GM18861 (cell line): ENCODE measurements around the gene MME.

Source experiments
- ATAC-seq: cut with Tn5 transposase; IDR thresholded peaks from one replicate; pipeline ENCODE4 v1.9.1; 2021; ENCODE audit not compliant: unreplicated experiment

The MME gene

DNA sequence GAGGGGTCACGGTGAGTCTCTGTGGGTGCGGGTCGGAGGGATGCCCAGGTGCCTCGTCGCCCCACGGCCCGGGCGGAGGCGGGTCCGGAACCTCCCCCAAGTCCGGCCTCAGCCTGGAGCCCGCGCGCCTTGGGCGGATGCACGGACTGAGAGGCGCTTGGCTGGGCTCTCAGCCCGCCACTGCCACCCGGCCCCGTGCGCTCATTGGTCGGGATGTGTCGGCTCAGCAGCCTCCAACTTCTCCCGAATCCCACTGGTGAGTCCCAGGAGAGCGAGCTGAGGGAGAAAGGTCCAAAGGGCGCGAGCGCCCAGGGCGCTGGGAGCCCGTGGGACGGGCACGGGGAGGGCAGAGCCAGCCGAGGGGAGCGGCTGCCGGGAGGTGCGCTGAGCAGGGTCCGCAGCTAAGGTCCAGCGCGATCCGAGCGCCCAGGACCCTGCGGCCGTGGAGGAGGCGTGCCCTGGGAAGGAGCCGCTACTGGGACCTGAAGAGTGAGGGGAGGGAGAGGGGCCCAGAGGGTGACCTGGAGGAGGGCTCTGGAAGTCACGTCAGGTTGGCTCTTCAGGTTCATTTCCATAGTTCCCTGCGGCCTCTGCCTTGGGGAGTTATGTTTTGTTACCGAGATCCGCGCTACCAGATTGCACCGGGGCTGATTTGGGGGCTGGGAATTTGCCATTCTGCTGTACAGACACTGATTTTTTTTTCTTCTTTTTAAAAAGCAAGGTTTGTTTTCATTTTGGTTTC is at the start of gene MME:
MME (plus strand) TSS at position 574 of the 742 bp plus-strand sequence. CDS start 3,849 bp downstream, outside the sequence.
- no peak for ATAC-seq

DNA sequence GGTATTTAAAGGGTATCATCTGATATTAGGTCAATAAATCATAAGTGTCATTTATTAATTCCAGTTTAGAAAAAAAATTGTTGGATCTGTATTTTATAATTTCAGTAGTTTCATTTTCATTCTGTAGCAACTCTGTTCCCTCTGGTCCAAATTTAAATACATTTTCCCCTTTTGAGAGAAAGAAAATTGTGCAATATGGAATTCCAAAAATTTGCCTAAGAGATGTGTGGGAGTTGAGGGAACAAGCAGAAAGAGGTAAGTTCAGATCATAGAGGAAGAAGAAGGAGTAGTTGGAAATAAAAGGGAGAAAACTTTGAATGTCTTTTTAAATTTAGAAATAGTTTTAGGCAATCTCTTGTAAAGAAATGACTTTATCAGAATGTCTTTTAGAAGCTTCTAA is 48.9 kb upstream of the MME start:
- no peak for ATAC-seq

DNA sequence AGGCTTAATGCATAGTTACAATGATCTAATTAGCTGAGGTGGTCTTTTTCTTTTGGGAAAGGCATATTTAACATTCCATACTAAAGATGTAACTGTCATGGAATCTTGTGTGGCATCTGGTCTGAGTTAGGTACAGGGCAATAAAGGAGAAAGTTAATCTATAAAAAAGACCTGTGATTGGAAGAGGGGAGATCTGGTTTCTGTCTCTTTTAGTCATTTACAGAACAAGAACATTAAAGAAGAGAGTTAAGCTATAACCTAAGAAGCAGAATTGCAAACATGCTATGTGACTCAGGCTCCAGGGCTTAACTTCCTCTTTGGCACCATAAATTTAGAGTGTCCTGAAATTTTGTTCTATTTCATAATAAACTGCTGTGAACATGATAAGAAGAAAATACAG is 47.2 kb upstream of the MME start:
- no peak for ATAC-seq

DNA sequence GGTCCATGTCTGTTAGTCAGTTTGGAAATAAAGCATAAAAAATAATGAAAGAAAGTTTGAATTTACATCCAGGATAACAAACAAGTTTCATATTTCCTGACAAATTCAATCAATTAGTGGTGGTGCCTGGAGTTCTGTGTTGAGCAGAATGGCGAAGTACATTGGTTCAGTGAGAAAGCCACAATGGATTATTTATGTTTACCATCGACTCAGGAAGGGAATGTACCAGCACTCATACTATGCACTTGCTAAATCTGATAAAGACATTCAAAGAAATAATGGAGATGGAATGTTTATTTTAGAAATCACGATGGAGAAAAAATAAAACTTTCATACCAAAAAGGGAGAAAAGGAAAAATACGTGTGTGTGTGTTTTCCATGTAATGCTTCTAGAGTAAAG is 45.3 kb upstream of the MME start:
- no peak for ATAC-seq

DNA sequence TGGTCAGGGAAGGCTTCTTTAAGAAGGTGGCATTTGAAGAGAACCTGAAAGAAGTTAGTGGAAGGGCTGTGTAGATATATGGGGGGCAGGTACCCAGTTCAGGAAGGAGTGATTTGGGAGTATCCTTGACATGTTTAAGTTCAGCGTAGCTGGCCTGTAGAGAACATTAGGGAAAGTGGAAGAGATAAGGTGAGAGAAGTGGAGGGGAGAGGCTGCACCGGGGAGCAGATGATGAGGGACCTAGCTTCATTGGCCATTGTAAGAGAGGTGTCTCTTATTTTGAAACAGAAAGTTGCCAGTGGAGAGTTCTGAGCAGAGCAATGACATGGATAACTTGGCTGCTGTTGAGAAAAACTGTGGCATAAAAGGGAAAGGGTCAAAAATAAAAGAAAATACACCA is 44.6 kb upstream of the MME start:
- no peak for ATAC-seq

DNA sequence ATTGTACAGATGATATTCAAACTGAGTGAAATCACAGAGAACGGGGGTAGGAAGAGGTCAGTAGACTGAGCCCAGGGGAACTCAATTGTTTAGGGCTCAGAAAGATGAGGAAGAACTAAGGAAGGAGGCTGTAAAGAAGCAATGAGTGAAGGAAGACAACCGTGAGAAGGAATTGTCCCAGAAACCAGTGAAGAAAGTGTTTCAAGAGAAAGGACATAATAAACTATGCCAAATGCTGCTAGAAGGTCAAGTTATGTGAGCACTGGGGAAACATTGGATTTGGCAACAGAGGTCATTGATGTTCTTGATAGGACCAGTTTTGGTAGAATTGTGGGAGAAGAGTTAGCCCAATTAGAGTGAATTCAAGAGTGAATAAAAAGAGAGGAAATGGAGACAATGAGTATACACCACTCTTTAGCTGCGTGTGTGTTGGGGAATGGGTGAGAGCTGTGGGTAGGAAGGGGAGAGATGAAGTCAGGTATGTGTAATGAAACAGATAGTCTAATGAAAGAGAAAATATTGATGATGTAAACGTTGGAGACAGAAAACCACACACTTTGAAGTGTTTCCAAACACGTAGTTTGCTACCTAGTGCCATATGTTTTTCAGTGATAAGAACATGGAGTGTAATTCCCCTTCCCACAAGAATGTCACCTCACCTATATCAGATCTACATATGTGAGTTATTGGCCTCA is 42.5 kb upstream of the MME start:
- no peak for ATAC-seq

DNA sequence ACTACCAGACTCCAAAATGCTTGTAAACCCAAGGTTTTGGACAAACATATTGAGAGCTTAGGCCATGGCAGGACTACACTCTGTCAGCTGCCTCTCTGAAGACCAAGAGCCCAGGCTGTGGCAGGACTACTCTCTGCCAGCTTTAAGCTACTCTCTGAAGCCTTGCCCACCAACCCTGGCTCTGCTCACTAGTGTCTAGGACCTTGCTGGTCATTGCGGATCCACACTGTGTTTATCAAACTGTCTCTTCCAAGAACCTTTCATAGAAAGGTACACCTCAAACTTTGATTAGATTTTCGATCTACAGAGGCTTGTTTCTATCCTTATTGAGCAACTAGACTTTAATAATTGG is 41.9 kb upstream of the MME start:
- ATAC-seq = no peak

DNA sequence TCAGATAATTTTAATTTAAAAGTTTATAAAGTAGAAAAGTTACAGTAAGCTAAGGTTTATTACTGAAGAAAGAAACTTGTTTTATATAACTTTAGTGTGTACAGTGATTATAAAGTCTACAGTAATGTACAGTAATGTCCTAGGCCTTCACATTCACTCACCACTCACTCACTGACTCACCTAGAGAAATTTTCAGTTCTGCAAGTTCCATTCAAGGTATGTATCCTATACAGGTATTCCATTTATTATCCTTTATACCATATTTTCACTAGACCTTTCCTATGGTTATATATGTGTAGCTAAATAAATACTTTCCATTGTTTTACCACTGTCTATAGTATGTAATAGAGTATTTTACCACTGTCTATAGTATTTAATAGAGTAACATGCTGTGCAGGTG is 33.2 kb upstream of the MME start:
- no peak for ATAC-seq

DNA sequence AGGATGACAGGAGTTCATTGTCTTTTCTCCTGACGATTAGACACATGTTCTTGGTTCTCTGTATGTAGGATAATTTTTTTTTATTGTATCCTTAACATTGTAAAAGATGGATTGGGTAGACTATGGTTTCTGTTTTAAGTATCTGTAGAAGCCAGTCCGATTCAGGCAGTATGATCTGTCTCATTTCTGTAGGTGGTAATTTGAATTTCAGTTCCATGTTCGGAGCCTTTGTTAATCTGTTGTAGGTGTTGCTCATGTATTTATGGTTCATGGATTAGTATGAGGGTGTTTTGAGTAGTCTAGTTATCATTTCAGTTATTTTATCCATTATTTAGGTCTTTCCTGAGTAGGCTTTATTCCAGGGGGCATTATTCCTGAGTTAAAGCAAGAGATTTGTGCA is 32.4 kb upstream of the MME start:
- ATAC-seq = no peak

DNA sequence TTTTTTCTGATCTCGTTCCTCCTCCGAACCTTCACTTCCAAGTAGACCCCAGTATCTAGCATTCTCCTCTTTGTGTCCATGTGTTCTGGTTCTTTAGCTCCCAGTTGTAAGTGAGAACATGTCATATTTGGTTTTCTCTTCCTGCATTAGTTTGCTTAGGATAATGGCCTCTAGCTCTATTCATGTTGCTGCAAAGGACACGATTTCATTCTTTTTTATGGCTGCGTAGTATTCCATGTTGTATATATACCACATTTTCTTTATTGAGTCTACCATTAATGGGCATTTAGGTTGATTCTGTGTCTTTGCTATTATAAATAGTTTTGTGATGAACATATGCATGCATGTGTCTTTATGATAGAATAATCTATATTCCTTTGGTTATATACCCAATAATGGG is 30.2 kb upstream of the MME start:
- ATAC-seq = no peak

DNA sequence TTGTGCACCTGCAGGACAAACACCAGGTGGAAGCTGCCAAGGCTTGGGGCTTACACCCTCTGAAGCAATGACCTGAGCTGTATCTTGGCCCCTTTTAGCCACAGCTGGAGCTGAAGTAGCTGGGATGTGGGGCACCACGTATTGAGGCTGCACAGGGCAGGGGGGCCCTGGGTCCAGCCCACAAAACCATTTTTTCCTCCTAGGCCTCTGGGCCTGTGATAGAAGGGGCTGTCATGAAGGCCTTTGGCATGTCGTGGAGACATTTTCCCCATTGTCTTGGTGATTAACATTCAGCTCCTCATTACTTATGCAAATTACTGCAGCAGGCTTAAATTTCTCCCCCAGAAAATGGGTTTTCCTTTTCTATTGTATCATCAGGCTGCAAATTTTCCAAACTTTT is 27.6 kb upstream of the MME start:
- no peak for ATAC-seq

DNA sequence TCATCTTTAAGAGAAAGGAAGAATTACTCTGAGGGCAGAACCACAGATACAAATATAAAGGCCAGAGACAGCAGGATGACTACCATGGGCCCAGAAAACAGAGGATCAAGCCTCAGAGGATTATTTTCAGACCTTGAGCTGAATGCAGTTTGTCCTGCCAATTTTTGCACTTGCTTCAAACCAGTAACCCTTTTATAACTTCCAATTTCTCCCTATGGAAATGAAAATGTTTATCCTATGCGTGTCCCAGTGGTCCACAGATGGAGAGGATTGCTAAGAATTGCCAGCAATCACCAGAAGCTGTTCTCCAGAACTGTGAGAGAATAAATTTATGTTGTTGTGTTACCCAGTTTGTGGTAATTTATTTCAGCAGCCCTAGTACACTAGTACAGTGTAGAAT is 26.4 kb upstream of the MME start:
- ATAC-seq = no peak

DNA sequence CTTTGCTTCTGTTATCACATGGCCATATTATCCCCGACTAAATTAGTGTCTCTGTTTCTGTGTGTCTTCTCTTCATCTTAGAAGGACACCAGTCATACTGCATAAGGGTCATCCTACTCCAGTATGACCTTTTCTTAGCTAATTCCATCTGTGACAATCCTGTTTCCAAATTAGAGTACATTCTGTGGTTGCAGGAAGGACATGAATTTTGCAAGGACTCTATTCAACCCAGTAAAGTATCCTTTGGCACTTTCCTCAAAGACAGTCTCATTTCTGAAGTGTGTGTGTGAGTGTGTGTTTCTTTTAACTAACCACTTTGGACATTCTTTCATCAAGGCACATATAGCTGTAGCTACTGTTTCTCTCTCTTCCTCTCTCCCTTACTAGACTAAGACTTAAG is 15.2 kb upstream of the MME start:
- ATAC-seq = no peak

DNA sequence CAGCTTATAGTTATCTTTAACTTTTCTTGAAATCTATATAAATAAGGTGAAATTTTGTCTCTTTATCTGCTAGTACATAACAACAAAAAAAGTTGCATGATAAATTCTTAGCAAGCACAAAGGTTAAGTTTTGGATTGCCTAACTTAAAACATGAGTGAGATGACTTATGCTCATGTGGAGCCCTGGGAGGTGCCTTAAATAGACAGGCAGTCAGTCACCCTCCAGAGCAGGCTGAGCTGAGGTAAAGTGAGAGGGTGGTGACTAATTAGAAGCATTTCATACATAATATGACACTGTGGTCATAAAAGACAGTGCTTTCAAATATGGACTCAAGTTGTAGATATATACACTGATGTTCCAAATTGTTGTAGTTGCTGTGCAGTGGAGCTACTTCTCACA is 14.6 kb upstream of the MME start:
- no peak for ATAC-seq

DNA sequence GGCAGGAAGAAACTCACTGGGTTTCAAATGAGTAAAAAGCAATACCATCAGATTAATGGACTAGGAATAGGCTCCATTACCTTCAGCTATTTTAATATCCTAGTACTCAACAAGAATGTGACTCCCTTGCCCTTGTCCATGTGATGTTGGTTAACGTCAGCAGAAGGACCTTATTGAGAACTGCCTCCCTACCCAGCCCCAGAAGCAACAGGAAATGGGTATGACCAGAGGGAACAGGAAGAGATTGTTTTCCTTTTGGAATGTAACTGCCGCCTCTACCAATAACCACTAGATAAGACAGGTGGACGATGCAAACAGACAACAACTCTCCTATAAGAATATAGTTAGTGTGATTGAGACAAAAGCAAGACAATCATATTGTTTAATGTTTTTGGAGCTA is 10.4 kb upstream of the MME start:
- no peak for ATAC-seq

DNA sequence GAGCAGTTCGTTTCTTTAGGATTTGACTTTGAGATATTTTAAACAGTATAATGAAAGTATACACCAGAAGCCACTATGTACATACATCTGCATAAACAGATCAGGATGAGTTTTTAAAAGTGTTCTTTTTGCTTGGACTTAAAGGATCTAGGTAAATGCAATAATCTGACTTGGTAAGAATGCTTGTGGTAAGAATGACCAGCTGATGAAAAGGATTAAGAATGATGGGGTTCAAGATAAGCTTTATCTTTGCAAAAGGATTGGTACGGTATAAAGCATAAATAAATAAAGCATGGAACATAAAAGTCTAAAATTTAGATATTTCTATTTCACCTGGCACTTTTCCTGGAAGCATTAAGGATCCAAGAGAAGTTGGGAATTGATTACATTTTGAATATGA is 9.8 kb upstream of the MME start:
- no peak for ATAC-seq

DNA sequence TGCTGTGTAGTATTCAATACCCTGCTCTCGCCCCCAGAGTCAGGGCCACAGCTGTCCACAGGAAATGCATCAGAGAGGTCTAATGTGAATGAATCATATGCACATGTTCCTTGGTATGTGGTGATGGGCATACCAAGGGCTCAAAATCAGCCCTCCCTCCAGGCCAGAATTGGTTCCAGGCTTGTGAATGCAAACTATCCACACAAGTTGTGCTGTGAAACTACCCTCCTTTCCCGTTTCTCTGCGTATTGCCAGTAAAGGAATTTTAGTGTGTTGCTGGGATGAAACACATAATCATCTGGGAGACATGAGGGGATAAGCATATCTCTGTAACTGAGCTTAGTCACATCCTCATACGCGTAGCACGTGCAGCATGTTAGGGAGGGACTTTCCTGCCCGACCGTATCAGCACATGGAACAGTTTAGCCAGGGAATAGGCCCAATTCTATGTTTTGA is 9.2 kb upstream of the MME start:
- no peak for ATAC-seq

DNA sequence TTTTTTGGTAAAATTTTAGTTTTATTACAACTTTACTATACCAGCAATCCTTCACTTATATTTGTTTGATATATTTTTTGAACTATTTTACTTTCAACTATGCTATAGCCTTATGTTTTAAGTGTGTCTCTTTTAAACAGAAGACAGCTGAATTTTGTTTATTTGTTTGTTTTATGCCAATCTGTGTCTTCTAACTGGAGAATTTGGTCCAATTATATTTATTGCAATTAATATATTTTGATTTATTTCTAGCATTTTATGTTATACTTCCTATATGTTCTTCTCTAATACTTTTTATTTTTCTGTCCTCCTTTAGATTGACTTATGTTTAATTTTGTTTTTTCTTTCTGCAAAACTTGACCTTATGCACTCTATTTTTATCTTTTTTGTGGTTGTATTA is 4.9 kb upstream of the MME start:
- no peak for ATAC-seq

DNA sequence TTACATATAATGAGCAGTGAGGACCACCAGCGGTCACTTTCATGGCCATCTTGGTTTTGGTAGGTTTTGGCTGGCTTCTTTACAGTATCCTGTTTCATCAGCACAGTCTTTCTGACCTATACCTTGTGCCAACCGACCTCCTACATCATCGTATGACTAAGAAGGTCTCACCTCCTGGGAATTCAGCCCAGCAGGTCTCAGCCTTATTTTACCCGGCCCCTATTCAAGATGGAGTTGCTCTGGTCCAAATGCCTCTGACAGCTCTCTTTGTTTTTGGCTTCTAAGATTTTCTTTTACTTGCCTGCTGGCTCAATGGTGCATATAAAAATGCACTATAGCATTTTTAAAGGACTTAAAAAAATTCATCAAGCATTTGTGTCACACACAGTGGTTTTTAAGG is 3.2 kb upstream of the MME start:
- no peak for ATAC-seq

DNA sequence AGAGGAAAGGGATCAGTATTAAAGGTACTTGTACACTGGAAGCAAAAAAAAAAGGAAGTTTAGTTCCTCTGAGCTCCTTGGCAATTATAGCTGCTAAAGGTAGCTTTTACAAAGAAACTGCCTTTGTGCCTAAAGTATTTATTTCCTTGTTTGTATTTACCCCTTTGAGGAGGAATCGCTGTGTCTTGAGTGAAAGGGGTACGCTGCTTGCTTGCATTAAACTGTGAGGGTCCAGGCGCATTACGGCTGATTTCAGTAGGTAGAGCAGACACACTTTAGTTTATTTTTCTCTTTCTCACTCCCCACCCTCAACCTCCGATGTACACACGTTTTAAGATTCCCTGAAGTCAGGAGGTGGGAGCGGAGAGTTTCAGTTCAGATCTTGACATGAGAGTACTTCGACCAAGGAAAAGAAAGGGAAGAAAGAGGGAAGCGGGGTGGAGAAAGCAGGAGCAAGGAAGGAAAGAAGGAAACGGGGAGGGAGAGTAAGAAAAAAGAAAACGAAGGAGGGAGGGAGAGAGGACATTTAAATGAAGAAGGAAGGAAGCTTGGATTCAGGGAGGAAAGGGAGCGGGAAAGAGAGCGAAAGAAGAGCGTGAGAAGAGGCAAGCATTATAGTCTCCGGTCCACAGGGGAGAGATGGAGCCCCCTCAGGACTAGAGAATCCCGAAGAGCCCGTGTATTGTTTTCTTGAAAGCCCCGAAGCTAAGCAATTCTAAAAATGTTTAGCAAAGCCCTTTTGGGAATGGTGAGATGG is 1.2 kb upstream of the MME start:
- no peak for ATAC-seq

DNA sequence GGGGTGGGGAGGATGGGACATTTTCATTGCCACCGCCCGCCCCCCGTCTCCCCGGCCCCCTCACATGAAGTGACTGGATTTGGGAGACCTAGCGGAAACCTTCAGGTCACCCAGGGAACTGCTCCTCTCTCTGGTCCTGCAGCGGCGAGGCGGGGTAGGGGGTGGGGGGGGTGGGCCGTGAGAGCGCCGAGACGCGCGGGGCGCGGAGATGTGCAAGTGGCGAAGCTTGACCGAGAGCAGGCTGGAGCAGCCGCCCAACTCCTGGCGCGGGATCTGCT is 712 bp upstream of the MME start:
- no peak for ATAC-seq

DNA sequence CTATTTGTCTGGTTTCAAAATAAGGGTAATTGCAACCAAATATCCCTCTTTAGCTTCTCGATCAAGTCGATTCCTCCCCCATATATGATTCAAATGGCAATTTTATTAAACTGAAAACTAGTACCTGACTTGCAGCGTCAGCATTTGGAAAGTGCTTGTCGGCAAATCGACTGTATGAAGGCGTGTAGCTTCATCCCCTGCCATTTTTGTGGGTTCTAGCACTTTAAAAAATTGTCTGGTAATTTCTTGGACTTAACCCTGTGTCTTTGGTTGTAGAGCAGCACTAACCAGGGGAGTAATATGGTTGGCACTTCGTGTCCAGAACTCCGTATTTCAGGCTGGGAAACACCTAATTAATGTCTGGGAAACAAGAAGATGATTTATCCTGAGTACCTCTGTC is 573 bp downstream of the MME start:
- no peak for ATAC-seq
